ENCODE measurements around the gene FSHR.

FSHR gene

DNA sequence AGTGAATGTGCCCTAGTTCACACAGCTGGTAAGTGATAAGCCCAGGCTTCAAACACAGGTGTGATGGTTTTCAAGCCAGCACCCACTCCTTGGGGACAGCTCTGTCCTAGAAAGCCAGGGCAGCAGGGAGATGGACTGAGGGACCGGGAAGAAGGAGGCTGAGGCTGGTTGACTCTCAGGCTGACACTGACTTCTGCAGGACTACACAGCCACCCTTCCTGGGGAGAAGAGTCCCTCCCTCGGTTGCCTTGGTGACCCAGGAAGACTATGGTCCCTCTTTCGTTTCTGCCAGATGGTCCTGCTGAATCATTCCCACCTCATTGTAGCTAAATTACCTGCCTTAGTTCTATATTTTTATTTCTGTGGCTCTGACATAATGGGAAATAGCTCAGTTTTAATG is 11.3 kb upstream of the FSHR start:
- no peak overlapping the region for H3K4me3 ChIP-seq (ENCODE audit: low read depth, low read length)
- DNase-seq (ENCODE audit: low read depth), result no peak
- no peak for TF ChIP-seq POLR2A (IDR thresholded peaks at IDR 0.05; ENCODE audit: extremely low read depth, insufficient read length)

DNA sequence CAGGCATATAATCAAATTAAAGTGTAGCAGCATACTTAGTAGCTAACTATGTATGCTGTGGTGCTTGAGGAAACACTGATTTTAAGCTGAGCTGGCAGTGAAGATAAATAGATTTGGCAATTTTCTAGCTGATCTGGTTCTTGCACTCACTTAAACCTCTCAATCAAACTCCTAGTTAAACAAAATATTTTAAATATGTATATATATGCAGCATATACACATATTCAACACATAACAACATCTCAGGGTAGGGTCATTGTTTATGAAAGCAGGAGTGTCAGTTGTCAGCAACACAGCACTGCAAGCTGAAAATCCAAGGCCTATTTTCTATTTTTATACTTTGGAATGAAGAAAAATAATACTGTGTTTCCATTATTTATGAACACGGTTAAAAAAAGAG is 10.4 kb upstream of the FSHR start:
- DNase-seq (ENCODE audit: low read depth), result no peak
- H3K4me3 ChIP-seq (ENCODE audit: low read depth, low read length), result no peak overlapping the region
- TF ChIP-seq MYC (IDR thresholded peaks at IDR 0.05; ENCODE audit: low read depth, low read length) (no peak), POLR2A (IDR thresholded peaks at IDR 0.05; ENCODE audit: extremely low read depth, insufficient read length) (no peak)
- TF ChIP-seq, protein P1, sequence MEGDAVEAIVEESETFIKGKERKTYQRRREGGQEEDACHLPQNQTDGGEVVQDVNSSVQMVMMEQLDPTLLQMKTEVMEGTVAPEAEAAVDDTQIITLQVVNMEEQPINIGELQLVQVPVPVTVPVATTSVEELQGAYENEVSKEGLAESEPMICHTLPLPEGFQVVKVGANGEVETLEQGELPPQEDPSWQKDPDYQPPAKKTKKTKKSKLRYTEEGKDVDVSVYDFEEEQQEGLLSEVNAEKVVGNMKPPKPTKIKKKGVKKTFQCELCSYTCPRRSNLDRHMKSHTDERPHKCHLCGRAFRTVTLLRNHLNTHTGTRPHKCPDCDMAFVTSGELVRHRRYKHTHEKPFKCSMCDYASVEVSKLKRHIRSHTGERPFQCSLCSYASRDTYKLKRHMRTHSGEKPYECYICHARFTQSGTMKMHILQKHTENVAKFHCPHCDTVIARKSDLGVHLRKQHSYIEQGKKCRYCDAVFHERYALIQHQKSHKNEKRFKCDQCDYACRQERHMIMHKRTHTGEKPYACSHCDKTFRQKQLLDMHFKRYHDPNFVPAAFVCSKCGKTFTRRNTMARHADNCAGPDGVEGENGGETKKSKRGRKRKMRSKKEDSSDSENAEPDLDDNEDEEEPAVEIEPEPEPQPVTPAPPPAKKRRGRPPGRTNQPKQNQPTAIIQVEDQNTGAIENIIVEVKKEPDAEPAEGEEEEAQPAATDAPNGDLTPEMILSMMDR (IDR thresholded peaks at IDR 0.05; ENCODE audit: low read depth, low read length), result no peak

- no peak overlapping the region for H3K4me3 ChIP-seq (ENCODE audit: low read depth, low read length)
- TF ChIP-seq MYC (IDR thresholded peaks at IDR 0.05; ENCODE audit: low read depth, low read length) (no peak), POLR2A (IDR thresholded peaks at IDR 0.05; ENCODE audit: extremely low read depth, insufficient read length) (no peak)
- TF ChIP-seq, protein P2, sequence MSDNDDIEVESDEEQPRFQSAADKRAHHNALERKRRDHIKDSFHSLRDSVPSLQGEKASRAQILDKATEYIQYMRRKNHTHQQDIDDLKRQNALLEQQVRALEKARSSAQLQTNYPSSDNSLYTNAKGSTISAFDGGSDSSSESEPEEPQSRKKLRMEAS (IDR thresholded peaks at IDR 0.05; ENCODE audit: low read depth, low read length), result no peak
- TF ChIP-seq, protein P1 (IDR thresholded peaks at IDR 0.05; ENCODE audit: low read depth, low read length), result no peak
- DNase-seq (ENCODE audit: low read depth), result no peak
These were observed 7.8 kb upstream of the FSHR start for GRCh38 chr2:49162151-49162550.

- H3K4me3 ChIP-seq (ENCODE audit: low read depth, low read length), result no peak overlapping the region
- no peak for DNase-seq (ENCODE audit: low read depth)
These were observed 576 bp upstream of the FSHR start for GRCh38 chr2:49154891-49155290.

DNA sequence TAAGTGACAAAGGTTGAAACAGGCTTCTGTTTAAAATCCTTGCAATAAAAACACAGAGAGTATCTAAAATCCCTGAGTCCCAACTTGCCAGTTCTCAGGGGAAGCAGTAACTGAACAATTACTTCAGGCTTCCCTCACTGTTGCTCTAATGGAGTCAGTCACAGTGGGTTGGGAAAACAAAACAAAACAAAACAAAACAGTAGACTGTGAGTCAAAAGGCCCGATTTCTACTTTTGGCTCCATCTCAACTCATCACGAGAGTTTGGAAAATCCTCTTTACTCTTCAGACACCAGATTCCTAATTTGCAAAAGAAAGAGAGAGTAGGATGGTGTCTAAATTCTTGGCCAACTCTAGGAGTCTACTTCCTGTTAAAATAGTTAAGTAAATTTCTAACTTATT is 1.1 kb downstream of the FSHR start:
- no peak for TF ChIP-seq MYC (IDR thresholded peaks at IDR 0.05; ENCODE audit: low read depth, low read length)
- TF ChIP-seq, protein P2 (IDR thresholded peaks at IDR 0.05; ENCODE audit: low read depth, low read length), result no peak
- TF ChIP-seq, protein P1 (IDR thresholded peaks at IDR 0.05; ENCODE audit: low read depth, low read length), result no peak
- TF ChIP-seq POLR2A (IDR thresholded peaks at IDR 0.05; ENCODE audit: extremely low read depth, insufficient read length), result no peak
- no peak overlapping the region for H3K4me3 ChIP-seq (ENCODE audit: low read depth, low read length)

More at GRCh38 chr2:49154891-49155290, 576 bp upstream of the FSHR start:
- no peak for TF ChIP-seq POLR2A (IDR thresholded peaks at IDR 0.05; ENCODE audit: extremely low read depth, insufficient read length)
- no peak for TF ChIP-seq MYC (IDR thresholded peaks at IDR 0.05; ENCODE audit: low read depth, low read length)
- TF ChIP-seq, protein P2 (IDR thresholded peaks at IDR 0.05; ENCODE audit: low read depth, low read length), result no peak
- TF ChIP-seq, protein P1 (IDR thresholded peaks at IDR 0.05; ENCODE audit: low read depth, low read length), result no peak

DNA sequence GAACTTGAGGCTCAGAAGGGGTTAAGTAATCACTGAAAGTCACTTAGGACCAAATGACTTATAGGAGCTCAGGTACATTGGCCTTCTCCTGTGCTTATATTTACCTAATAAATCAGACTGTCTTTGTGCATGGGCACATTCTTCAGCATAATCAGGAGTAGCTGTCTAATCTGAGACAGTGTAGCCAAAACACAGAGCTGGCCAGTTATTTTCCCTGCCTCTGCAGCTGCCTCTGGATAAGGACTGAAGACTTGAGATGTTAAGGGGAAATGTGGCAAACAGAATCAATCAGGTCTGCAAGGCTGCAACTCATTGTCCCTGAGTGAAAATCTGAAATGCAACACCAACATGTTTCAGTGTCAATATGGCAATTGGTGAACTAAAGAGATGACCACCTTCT is 1.5 kb downstream of the FSHR start:
- TF ChIP-seq, protein P2 (IDR thresholded peaks at IDR 0.05; ENCODE audit: low read depth, low read length), result no peak
- TF ChIP-seq MYC (IDR thresholded peaks at IDR 0.05; ENCODE audit: low read depth, low read length) (no peak), POLR2A (IDR thresholded peaks at IDR 0.05; ENCODE audit: extremely low read depth, insufficient read length) (no peak)
- TF ChIP-seq, protein P1 (IDR thresholded peaks at IDR 0.05; ENCODE audit: low read depth, low read length), result no peak
- H3K4me3 ChIP-seq (ENCODE audit: low read depth, low read length), result no peak overlapping the region
- no peak for DNase-seq (ENCODE audit: low read depth)

More for the DNA sequence above, 1.1 kb downstream of the FSHR start:
- DNase-seq (ENCODE audit: low read depth), result no peak
